Gastrocnemius medialis (tissue), 4 donors: ENCODE data around the gene GARIN5A. TPM values are rescaled to one million over a fixed set of nuclear protein-coding genes. Genes with fewer than 3 reads are reported as not detected.
"Not testable (repeated sequence)": the region's sequence is repeated elsewhere in the genome, so short reads cannot be mapped to it uniquely, and the experiment has no call there.

Experiments
- ATAC-seq, 2 donors: fragments of 150-250 bp; one replicate each; pipeline ENCODE4 v1.9.1; 2016
- DNase-seq, 2 donors: peaks; one replicate each; pipeline ENCODE4 v3.0.0-alpha.2; 2019
- H3K27ac ChIP-seq, 4 donors: fragments of 200-600 bp; sonication (generic); 1 replicate in 1 of 4; 2 replicates in 3 of 4; pipeline ENCODE4 v1.5.1; 2016 to 2018; ENCODE audit warnings: mild to moderate bottlenecking in 2 of 4, moderate library complexity in 1 of 4
- H3K27me3 ChIP-seq, 3 donors: fragments of 200-600 bp; sonication (generic) in 2 of 3; 1 replicate in 1 of 3; 2 replicates in 2 of 3; pipeline versions ENCODE4 v1.5.1 to v1.6.0; 2016 to 2019; ENCODE audit warnings: mild to moderate bottlenecking in 1 of 3, moderate library complexity in 1 of 3
- H3K36me3 ChIP-seq, 2 donors: fragments of 200-600 bp; sonication (generic) in 1 of 2; one replicate each; pipeline ENCODE4 v1.5.1; 2017 to 2018
- H3K4me1 ChIP-seq, 2 donors: fragments of 200-600 bp; sonication (generic) in 1 of 2; one replicate each; pipeline ENCODE4 v1.5.1; 2016 to 2017; ENCODE audit warnings: mild to moderate bottlenecking in 2 of 2
- H3K4me3 ChIP-seq, 4 donors: fragments of 200-600 bp; sonication (generic) in 3 of 4; 1 replicate in 1 of 4; 2 replicates in 3 of 4; pipeline ENCODE4 v1.5.1; 2016 to 2019; ENCODE audit warnings: mild to moderate bottlenecking in 2 of 4
- H3K9me3 ChIP-seq, 3 donors: fragments of 200-600 bp; sonication (generic) in 2 of 3; 1 replicate in 1 of 3; 2 replicates in 2 of 3; pipeline ENCODE4 v1.5.1; 2016 to 2019
- POLR2A ChIP-seq, 2 donors: fragments of 450-650 bp; IDR thresholded peaks; one replicate each; pipeline ENCODE4 v1.6.1; 2017; ENCODE audit warnings: antibody characterized with exemption in 2 of 2, mild to moderate bottlenecking in 2 of 2, moderate library complexity in 2 of 2
- in situ Hi-C, 4 donors: fragments of 200-750 bp; cut with MboI; loops; one replicate each; pipeline versions ENCODE4 v1.15.0 to v1.8.0; 2017; ENCODE audit warnings: low sequenced_read_pairs in 4 of 4
- intact Hi-C: fragments of 100-400 bp; cut with DNase I; formaldehyde crosslinking; loops from one replicate; pipeline ENCODE4 v1.15.1; 2023; ENCODE audit warnings: low total_unique reads
- total RNA-seq, 4 donors: library from RNA; depleted of rRNA; stranded (reverse); fragments of >200 nt; gene quantifications; one replicate each; pipeline versions ENCODE4 v1.1.0 to v1.2.3, GENCODE V29; 2016
- TF ChIP-seq, protein P1 (sequence below), 5 experiments: fragments of 450-650 bp in 3 of 5; fragments of 200-600 bp in 2 of 5; sonication (generic) in 2 of 5; IDR thresholded peaks in 4 of 5; conservative IDR thresholded peaks in 1 of 5; 1 replicate in 4 of 5; 2 replicates in 1 of 5; pipeline ENCODE4 v1.5.1; 2016 to 2019; ENCODE audit warnings: antibody characterized with exemption in 5 of 5, mild to moderate bottlenecking in 3 of 5, moderate library complexity in 3 of 5

GARIN5A gene
- total RNA-seq, 4 donors from 2014 or later = 1.2 to 11.0 (median 1.9) TPM; not detected in 1

DNA sequence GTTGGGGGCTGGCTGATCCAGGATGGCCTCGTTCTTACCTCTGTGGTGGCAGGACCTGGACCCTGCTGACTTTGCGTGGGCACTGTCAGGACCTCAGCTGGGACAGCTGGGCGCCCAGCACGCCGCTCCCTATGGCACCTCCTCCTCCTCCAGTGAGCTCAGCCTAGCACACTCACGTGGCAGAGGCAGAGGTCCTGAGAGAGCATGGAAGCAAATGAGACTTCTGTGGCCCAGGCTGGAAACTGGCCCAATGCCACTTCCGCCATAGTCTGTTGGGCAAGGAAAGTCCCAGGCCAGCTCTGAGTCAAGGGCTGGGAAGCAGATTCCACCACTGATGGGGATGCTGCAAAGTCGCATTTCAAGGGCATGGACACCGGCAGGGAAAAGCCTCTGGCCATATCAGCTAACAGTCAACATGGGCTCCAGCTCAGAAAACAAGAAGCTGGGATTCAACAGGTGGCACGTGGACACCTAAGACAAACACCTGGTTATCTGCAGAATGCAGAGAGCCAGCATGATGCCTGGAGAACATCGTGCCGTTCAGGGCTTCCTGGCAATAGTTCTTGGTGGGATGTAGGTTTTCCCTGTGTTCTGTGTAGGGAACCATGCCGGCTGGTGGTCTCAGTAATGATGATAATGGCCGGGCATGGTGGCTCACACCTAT lies 27.3 kb downstream of the GARIN5A start:
- in situ Hi-C loops = no loop called here
- no peaks in the 10 kb centered on the region for H3K27me3 ChIP-seq
- DNase-seq = peak in 1 of 2 donors; percentile 67
- H3K4me3 ChIP-seq = no peak overlapping the region
- peak; percentile 39 to 78 for ATAC-seq
- no peaks in the 10 kb centered on the region for H3K4me1 ChIP-seq
- TF ChIP-seq, protein P1, sequence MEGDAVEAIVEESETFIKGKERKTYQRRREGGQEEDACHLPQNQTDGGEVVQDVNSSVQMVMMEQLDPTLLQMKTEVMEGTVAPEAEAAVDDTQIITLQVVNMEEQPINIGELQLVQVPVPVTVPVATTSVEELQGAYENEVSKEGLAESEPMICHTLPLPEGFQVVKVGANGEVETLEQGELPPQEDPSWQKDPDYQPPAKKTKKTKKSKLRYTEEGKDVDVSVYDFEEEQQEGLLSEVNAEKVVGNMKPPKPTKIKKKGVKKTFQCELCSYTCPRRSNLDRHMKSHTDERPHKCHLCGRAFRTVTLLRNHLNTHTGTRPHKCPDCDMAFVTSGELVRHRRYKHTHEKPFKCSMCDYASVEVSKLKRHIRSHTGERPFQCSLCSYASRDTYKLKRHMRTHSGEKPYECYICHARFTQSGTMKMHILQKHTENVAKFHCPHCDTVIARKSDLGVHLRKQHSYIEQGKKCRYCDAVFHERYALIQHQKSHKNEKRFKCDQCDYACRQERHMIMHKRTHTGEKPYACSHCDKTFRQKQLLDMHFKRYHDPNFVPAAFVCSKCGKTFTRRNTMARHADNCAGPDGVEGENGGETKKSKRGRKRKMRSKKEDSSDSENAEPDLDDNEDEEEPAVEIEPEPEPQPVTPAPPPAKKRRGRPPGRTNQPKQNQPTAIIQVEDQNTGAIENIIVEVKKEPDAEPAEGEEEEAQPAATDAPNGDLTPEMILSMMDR (IDR thresholded peaks at IDR 0.05 in 4 of 5, conservative IDR thresholded peaks at IDR 0.05 in 1 of 5) = no peak
- TF ChIP-seq POLR2A (IDR thresholded peaks at IDR 0.05) = no peak
- H3K36me3 ChIP-seq = no peaks in the 10 kb centered on the region
- H3K27ac ChIP-seq = peak overlapping the region in 1 of 4 donors; percentile 69
- intact Hi-C loops = no loop called here
- H3K9me3 ChIP-seq = no peaks in the 10 kb centered on the region

DNA sequence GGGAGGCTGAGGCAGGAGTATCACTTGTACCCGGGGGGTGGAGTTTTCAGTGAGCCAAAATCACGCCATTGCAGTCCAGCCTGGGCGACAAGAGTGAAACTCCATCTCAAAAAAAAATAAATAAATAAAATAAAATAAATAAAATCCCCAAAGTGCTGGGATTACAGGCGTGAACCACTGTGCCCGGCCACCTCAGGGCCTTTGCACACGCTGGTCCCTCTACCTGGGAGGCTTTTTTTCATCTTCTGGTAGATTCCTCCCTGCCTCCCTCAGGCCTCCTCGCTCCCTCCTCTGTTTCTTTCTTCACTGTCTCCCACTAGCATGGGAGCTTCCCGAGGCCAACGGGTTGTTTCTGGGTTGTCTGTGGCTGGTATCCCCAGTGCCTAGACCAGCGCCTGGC lies 28.9 kb downstream of the GARIN5A start:
- no peaks in the 10 kb centered on the region for H3K9me3 ChIP-seq
- peak overlapping the region in 1 of 4 donors; percentile 39 for H3K27ac ChIP-seq
- H3K4me3 ChIP-seq = no peak overlapping the region
- no peak for DNase-seq
- TF ChIP-seq, protein P1 (IDR thresholded peaks at IDR 0.05 in 4 of 5, conservative IDR thresholded peaks at IDR 0.05 in 1 of 5) = no peak
- no peak for TF ChIP-seq POLR2A (IDR thresholded peaks at IDR 0.05)
- H3K4me1 ChIP-seq = no peaks in the 10 kb centered on the region
- no peaks in the 10 kb centered on the region for H3K27me3 ChIP-seq
- H3K36me3 ChIP-seq = no peaks in the 10 kb centered on the region
- no peak for ATAC-seq
- in situ Hi-C loops (no loop called here), intact Hi-C loops (no loop called here)

DNA sequence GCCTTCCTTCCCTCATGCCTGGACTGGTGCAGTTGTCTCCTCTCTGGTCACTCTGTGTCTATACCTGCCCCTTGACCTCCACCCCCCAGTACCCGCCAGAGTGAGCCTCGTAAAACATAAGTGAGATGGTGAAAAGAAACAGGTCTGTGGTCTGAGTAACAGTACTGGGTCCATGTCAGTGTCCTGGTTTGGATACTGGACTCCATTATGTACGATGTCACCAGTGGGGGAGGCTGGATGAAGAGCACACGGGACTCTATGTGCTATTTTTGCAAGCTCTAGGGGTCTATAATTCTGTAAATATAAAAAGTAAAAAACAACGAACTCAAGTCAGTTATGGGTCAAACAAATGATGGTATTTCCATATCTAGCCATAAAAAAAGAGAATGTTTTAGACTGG lies 29.6 kb downstream of the GARIN5A start:
- in situ Hi-C loops = no loop called here
- Histone ChIP-seq H3K4me1 (no peaks in the 10 kb centered on the region), H3K27me3 (no peaks in the 10 kb centered on the region), H3K4me3 (no peak overlapping the region), H3K27ac (peak overlapping the region in 1 of 4 donors; percentile 39), H3K36me3 (no peaks in the 10 kb centered on the region), H3K9me3 (no peaks in the 10 kb centered on the region)
- no peak for ATAC-seq
- intact Hi-C loops = no loop called here
- DNase-seq = no peak
- TF ChIP-seq POLR2A (IDR thresholded peaks at IDR 0.05) = no peak
- TF ChIP-seq, protein P1 (IDR thresholded peaks at IDR 0.05 in 4 of 5, conservative IDR thresholded peaks at IDR 0.05 in 1 of 5) = no peak

DNA sequence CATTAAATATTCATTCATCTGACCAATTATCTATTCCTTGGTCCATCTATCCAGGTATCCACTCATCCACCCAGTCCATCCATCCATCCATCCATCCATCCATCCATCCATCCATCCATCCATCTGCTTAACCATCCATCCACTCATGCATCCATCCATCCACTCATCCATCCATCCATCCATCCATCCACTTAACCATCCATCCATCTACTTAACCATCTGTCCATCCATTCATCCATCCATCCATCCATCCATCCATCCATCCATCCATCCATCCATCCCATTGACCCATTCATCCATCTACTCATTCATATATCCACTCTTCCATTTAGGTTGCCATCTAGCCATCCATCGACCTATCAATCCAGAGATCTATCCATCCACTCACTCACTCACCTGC lies 32.6 kb downstream of the GARIN5A start:
- H3K27me3 ChIP-seq = no peaks in the 10 kb centered on the region
- ATAC-seq (no peak), DNase-seq (no peak)
- no peak overlapping the region for H3K27ac ChIP-seq
- H3K4me3 ChIP-seq = no peak overlapping the region
- in situ Hi-C loops (no loop called here), intact Hi-C loops (no loop called here)
- no peaks in the 10 kb centered on the region for H3K9me3 ChIP-seq
- H3K4me1 ChIP-seq = no peaks in the 10 kb centered on the region
- no peaks in the 10 kb centered on the region for H3K36me3 ChIP-seq
- TF ChIP-seq POLR2A (IDR thresholded peaks at IDR 0.05) = no peak
- TF ChIP-seq, protein P1 (IDR thresholded peaks at IDR 0.05 in 4 of 5, conservative IDR thresholded peaks at IDR 0.05 in 1 of 5) = no peak

DNA sequence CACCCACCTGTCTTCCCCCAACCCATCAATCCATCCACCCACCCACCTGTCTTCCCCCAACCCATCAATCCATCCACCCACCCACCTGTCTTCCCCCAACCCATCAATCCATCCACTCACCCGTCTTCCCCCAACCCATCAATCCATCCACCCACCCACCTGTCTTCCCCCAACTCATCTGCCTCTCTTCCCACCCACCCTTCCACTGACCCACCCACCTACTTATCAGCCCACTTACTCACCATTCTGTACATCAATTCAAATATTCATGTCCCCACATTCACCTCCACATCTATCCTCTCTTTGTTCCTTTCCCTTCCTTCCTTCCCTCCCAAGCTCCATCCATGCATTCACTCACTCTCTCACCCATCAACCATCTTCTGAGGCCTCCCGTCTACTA lies 37.5 kb downstream of the GARIN5A start:
- in situ Hi-C loops, H3K4me3 ChIP-seq, H3K4me1 ChIP-seq, H3K9me3 ChIP-seq, ATAC-seq, DNase-seq, H3K27ac ChIP-seq, H3K36me3 ChIP-seq, H3K27me3 ChIP-seq: not testable (repeated sequence)
- intact Hi-C loops = loop anchor here (10.0 kb wide), 1 partner anchor 366 kb away; no protein-coding TSS in a partner anchor
